HFFc6 (cell line): ENCODE data around the gene KIF9. TPM values are rescaled to one million over a fixed set of nuclear protein-coding genes. Genes with fewer than 3 reads are reported as not detected.

Experiments
- DNase-seq: peaks from one replicate; pipeline ENCODE4 v3.0.0-alpha.2; 2018
- H3K27ac Mint-ChIP-seq: 2 replicates; pipeline ENCODE4 v1.8.0; 2020; ENCODE audit warnings: mild to moderate bottlenecking, mixed read lengths
- H3K27me3 Mint-ChIP-seq: 2 replicates; pipeline ENCODE4 v1.8.0; 2021; ENCODE audit warnings: mild to moderate bottlenecking, moderate library complexity, mixed read lengths; ENCODE audit not compliant: insufficient read depth
- H3K36me3 Mint-ChIP-seq: 2 replicates; pipeline ENCODE4 v1.8.0; 2021; ENCODE audit warnings: low read depth, mixed read lengths
- H3K4me1 Mint-ChIP-seq: 2 replicates; pipeline ENCODE4 v1.8.0; 2020; ENCODE audit warnings: low read depth, mixed read lengths
- H3K4me3 Mint-ChIP-seq: 2 replicates; pipeline ENCODE4 v1.8.0; 2020; ENCODE audit warnings: mild to moderate bottlenecking, moderate library complexity, mixed read lengths
- H3K9me3 Mint-ChIP-seq: 2 replicates; pipeline ENCODE4 v1.8.0; 2020; ENCODE audit warnings: mild to moderate bottlenecking, mixed read lengths
- total RNA-seq, 6 experiments: library from RNA; stranded (reverse); fragmentation: NEBNext Ultra II Directional; extraction: Animal tissue kit (Norgen Biotek cat#: 25700); gene quantifications; 2 replicates in 1 of 6; 3 replicates in 5 of 6; pipeline ENCODE4 v1.2.3, GENCODE V29; 2021
- TF ChIP-seq, protein P1 (sequence below): fragments of 200-600 bp; sonication (generic); IDR thresholded peaks from 2 replicates; pipeline ENCODE4 v1.5.0; 2021; ENCODE audit warnings: antibody characterized with exemption, mild to moderate bottlenecking

KIF9 gene
- total RNA-seq, 6 experiments from 2014 or later: 5.0 to 8.6 (median 5.7) TPM

DNA sequence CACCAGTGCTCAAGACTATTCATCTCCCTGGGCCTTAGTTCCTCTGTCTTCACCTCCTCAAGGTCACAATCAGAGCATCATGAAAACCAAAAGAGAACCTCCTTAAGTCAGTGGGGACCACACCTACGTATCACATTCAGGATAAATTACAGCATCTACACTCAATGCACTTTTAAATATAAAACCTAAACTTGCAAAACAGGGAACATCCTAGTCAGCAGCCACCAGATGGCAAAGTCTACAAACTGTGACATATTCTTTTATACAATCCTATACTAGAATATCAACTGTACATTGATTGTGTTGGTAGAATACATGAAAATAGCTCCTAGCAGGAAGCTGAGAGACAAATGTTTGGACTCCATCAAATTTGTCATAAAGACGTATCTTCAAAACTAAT lies 7.9 kb downstream of the KIF9 start:
- H3K4me1 Mint-ChIP-seq: no peaks in the 10 kb centered on the region
- H3K36me3 Mint-ChIP-seq: no peaks in the 10 kb centered on the region
- H3K27me3 Mint-ChIP-seq: no peaks in the 10 kb centered on the region; the same call in 1 of the 2 replicates
- no peak overlapping the region for H3K4me3 Mint-ChIP-seq
- DNase-seq: no peak
- no peak overlapping the region for H3K27ac Mint-ChIP-seq
- TF ChIP-seq, protein P1, sequence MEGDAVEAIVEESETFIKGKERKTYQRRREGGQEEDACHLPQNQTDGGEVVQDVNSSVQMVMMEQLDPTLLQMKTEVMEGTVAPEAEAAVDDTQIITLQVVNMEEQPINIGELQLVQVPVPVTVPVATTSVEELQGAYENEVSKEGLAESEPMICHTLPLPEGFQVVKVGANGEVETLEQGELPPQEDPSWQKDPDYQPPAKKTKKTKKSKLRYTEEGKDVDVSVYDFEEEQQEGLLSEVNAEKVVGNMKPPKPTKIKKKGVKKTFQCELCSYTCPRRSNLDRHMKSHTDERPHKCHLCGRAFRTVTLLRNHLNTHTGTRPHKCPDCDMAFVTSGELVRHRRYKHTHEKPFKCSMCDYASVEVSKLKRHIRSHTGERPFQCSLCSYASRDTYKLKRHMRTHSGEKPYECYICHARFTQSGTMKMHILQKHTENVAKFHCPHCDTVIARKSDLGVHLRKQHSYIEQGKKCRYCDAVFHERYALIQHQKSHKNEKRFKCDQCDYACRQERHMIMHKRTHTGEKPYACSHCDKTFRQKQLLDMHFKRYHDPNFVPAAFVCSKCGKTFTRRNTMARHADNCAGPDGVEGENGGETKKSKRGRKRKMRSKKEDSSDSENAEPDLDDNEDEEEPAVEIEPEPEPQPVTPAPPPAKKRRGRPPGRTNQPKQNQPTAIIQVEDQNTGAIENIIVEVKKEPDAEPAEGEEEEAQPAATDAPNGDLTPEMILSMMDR: peak; percentile 22; the same call in 1 of the 2 replicates
- no peaks in the 10 kb centered on the region for H3K9me3 Mint-ChIP-seq

DNA sequence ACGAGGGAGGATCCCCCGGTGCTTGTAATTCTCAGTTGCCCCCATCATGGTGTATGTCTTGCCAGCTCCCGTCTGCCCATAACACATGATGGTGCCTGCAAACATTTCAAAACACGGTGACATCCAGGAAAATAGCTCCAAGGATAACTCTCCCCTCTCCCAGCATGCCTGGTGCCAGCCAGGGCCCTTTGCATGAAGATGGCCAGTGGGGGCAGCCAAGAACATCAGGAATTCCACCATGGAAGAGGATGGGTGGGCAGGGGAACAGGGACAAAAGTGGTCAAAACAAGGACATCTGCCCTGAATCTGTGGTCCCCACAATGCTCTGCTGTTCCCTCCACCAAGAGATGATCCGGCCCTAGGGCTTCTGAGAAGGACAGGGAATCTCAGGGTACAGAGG lies 9.0 kb downstream of the KIF9 start:
- Mint-ChIP-seq H3K4me3 (no peak overlapping the region), H3K27me3 (no peaks in the 10 kb centered on the region; the same call in 1 of the 2 replicates), H3K9me3 (no peaks in the 10 kb centered on the region), H3K27ac (no peak overlapping the region), H3K4me1 (no peaks in the 10 kb centered on the region), H3K36me3 (no peaks in the 10 kb centered on the region)
- no peak for DNase-seq
- TF ChIP-seq, protein P1: peak; percentile 29

DNA sequence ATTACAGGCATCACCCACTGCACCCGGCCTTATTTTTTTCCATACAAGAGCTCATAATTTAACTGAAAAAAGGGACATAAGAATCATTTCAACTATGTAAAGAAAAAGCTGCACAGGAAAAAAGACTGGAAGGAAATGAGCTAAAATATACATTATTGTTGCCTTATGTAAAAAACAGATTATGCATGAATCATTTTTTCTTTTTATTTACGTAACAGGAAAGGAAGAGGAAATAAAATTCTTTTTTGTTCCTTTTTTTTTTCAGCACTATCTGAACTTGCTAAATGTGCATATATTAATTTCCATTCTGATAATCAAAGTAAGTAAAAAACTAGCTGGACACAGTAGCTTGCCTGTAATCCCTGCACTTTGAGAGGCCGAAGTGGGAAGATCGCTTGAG lies 12.1 kb downstream of the KIF9 start:
- TF ChIP-seq, protein P1: no peak
- Mint-ChIP-seq H3K27me3 (peaks cover 2% of the 10 kb centered on the region), H3K4me3 (no peak overlapping the region), H3K27ac (no peak overlapping the region), H3K4me1 (peaks cover 16% of the 10 kb centered on the region), H3K9me3 (no peaks in the 10 kb centered on the region), H3K36me3 (no peaks in the 10 kb centered on the region)
- DNase-seq: no peak

DNA sequence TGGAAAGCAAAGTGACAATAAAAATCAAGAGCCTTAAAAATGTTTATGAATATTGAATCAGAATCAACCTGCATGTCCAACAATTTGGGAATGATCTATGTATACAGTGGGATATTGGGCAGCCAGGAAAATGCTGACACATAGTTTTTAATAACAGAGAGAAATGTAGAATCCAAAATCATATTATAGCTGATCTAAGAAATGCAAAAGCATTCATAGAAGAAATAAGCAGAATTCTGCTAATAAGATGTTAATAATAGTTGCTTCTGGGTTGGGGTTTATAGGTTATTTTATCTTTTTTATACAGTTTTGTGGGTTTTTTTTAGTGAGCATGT lies 15.1 kb downstream of the KIF9 start:
- Mint-ChIP-seq H3K9me3 (no peaks in the 10 kb centered on the region), H3K36me3 (no peaks in the 10 kb centered on the region), H3K4me1 (peaks cover 16% of the 10 kb centered on the region), H3K27me3 (peaks cover 6% of the 10 kb centered on the region), H3K4me3 (no peak overlapping the region), H3K27ac (no peak overlapping the region)
- no peak for DNase-seq
- TF ChIP-seq, protein P1: no peak

DNA sequence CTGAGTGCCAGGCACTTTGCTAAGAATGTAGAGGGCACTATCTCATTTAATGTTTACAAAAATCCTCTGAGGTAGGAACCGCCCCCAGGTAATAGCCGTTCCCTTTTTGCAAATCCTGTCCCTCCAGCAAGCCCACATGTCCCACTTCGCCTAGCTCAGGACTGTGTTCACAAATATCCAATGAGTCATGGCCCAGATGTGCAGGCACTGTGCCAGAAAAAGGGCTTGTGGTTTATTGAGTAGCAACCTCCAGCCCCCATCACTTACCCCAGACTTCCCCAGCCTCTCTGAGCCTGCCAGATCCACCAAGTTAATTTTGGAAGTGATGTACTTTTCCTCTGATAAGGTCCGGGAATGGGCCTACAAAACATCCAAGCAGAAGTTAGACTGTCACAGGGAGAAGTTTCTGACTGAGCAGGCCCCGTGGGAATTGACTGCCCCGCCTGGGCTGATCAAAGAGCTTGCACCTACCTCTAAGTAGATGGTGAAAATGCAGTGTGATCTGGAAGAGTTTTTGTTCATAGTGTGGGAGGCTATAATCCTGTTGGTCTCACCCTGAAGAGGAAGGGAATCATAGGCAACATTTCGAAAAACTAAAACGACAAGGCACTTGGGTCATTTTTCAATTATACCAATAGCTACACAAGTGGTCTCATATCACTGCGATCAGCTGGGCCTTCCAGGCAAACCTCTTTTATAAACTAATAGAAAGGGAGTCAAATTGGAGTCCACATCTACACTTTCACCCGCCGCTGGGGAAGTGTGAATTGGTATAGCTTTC lies 15.7 kb downstream of the KIF9 start:
- Mint-ChIP-seq H3K4me3 (no peak overlapping the region; the same call in 1 of the 2 replicates), H3K4me1 (peaks cover 16% of the 10 kb centered on the region), H3K36me3 (no peaks in the 10 kb centered on the region), H3K27ac (no peak overlapping the region), H3K9me3 (no peaks in the 10 kb centered on the region), H3K27me3 (peaks cover 6% of the 10 kb centered on the region)
- DNase-seq: peak; percentile 79
- TF ChIP-seq, protein P1: no peak
